ENCODE measurements around the gene LIN54.
"Not testable (repeated sequence)": the region's sequence is repeated elsewhere in the genome, so short reads cannot be mapped to it uniquely, and the experiment has no call there.

The LIN54 gene

GRCh38 chr4:83012200-83012686, 1.6 kb upstream of the LIN54 start:
- DNase-seq (ENCODE audit: low read depth): no peak

- DNase-seq (ENCODE audit: low read depth): no peak
Measured at GRCh38 chr4:83011689-83012199, 1.1 kb upstream of the LIN54 start.

GRCh38 chr4:83010111-83010521, 507 bp downstream of the LIN54 start:
- DNase-seq (ENCODE audit: low read depth): no peak

GRCh38 chr4:83009529-83009928, 1.1 kb downstream of the LIN54 start:
- DNase-seq (ENCODE audit: low read depth): no peak

- not testable (repeated sequence) for DNase-seq (ENCODE audit: low read depth)
Measured at GRCh38 chr4:83003044-83003791, 7.4 kb downstream of the LIN54 start.

- DNase-seq (ENCODE audit: low read depth): no peak
Measured at GRCh38 chr4:83002329-83002728, 8.3 kb downstream of the LIN54 start.

GRCh38 chr4:82998898-82999297, 11.7 kb downstream of the LIN54 start:
- no peak for DNase-seq (ENCODE audit: low read depth)

- no peak for DNase-seq (ENCODE audit: low read depth)
Measured at GRCh38 chr4:82994834-82995233, 15.8 kb downstream of the LIN54 start.

- DNase-seq (ENCODE audit: low read depth): no peak
Measured at GRCh38 chr4:82989575-82990429, 20.8 kb downstream of the LIN54 start.

- peak; percentile 46 for DNase-seq (ENCODE audit: low read depth)
Measured at GRCh38 chr4:82988323-82988832, 22.2 kb downstream of the LIN54 start.

- DNase-seq (ENCODE audit: low read depth): not testable (repeated sequence)
Measured at GRCh38 chr4:82987519-82987918, 23.1 kb downstream of the LIN54 start.

GRCh38 chr4:82984459-82984858, 26.2 kb downstream of the LIN54 start:
- peak; percentile 30 for DNase-seq (ENCODE audit: low read depth)

GRCh38 chr4:82983444-82983843, 27.2 kb downstream of the LIN54 start:
- no peak for DNase-seq (ENCODE audit: low read depth)

- no peak for DNase-seq (ENCODE audit: low read depth)
Measured at GRCh38 chr4:82981138-82981537, 29.5 kb downstream of the LIN54 start.

- DNase-seq (ENCODE audit: low read depth): no peak
Measured at GRCh38 chr4:82975792-82976191, 34.8 kb downstream of the LIN54 start.

- no peak for DNase-seq (ENCODE audit: low read depth)
Measured at GRCh38 chr4:82969414-82969813, 41.2 kb downstream of the LIN54 start.

GRCh38 chr4:82968972-82969371, 41.7 kb downstream of the LIN54 start:
- DNase-seq (ENCODE audit: low read depth): no peak

GRCh38 chr4:82965763-82966162, 44.9 kb downstream of the LIN54 start:
- no peak for DNase-seq (ENCODE audit: low read depth)

- DNase-seq (ENCODE audit: low read depth): no peak
Measured at GRCh38 chr4:82957045-82957444, 53.6 kb downstream of the LIN54 start.

- no peak for DNase-seq (ENCODE audit: low read depth)
Measured at GRCh38 chr4:82954212-82954611, 56.4 kb downstream of the LIN54 start.

- no peak for DNase-seq (ENCODE audit: low read depth)
Measured at GRCh38 chr4:82951196-82951595, 59.4 kb downstream of the LIN54 start.

- DNase-seq (ENCODE audit: low read depth): peak; percentile 14
Measured at GRCh38 chr4:82948647-82949204, 61.9 kb downstream of the LIN54 start.

Measured in non-pigmented ciliary epithelial cell (primary cell).